Liver (tissue), 9 donors: ENCODE data around the gene LELP1. TPM values are rescaled to one million over a fixed set of nuclear protein-coding genes. Genes with fewer than 3 reads are reported as not detected.

Source experiments
- DNase-seq: peaks from one replicate; pipeline ENCODE4 v3.0.0-alpha.2; 2017; ENCODE audit warnings: low spot score
- H3K27ac ChIP-seq, 2 donors: one replicate each; pipeline ENCODE4 v1.7.0; 2013; ENCODE audit warnings: inconsistent platforms in 2 of 2, low read length in 2 of 2, control low read depth in 1 of 2, low read depth in 1 of 2, mild to moderate bottlenecking in 1 of 2
- H3K27me3 ChIP-seq, 4 donors: one replicate each; pipeline versions ENCODE4 v1.6.1 to v1.7.0; 2013; ENCODE audit warnings: low read length in 3 of 4, inconsistent platforms in 1 of 4, mild to moderate bottlenecking in 1 of 4, moderate library complexity in 1 of 4; ENCODE audit not compliant: control insufficient read depth in 4 of 4, insufficient read depth in 4 of 4
- H3K36me3 ChIP-seq, 4 donors: one replicate each; pipeline versions ENCODE4 v1.6.1 to v1.7.0; 2013; ENCODE audit warnings: low read length in 3 of 4, mild to moderate bottlenecking in 3 of 4, low read depth in 1 of 4, moderate library complexity in 1 of 4; ENCODE audit not compliant: control insufficient read depth in 4 of 4, insufficient read depth in 3 of 4
- H3K4me1 ChIP-seq, 4 donors: one replicate each; pipeline versions ENCODE4 v1.6.1 to v1.7.0; 2013; ENCODE audit warnings: low read length in 3 of 4, mild to moderate bottlenecking in 3 of 4, moderate library complexity in 1 of 4; ENCODE audit not compliant: control insufficient read depth in 4 of 4, insufficient read depth in 4 of 4
- H3K4me3 ChIP-seq, 3 donors: one replicate each; pipeline versions ENCODE4 v1.6.1 to v1.7.0; 2013; ENCODE audit warnings: low read length in 3 of 3, control low read depth in 1 of 3, low read depth in 1 of 3, mild to moderate bottlenecking in 1 of 3
- H3K9ac ChIP-seq, 2 donors: one replicate each; pipeline ENCODE4 v1.7.0; 2013; ENCODE audit warnings: low read length in 2 of 2, mild to moderate bottlenecking in 2 of 2, moderate library complexity in 2 of 2, control low read depth in 1 of 2, low read depth in 1 of 2
- H3K9me3 ChIP-seq, 4 donors: one replicate each; pipeline versions ENCODE4 v1.6.1 to v1.7.0; 2013; ENCODE audit warnings: low read length in 3 of 4; ENCODE audit not compliant: control insufficient read depth in 4 of 4
- ATF3 ChIP-seq: IDR thresholded peaks from 2 replicates; pipeline ENCODE4 v1.6.1; 2016; ENCODE audit warnings: antibody characterized with exemption
- CTCF ChIP-seq: fragments of 150-350 bp; IDR thresholded peaks from 2 replicates; pipeline ENCODE4 v1.5.1; 2017; ENCODE audit warnings: improper control_type of control experiment, low read depth, low read length; ENCODE audit not compliant: missing input control
- EGR1 ChIP-seq, 2 donors: IDR thresholded peaks; 2 replicates each; pipeline ENCODE4 v1.6.1; 2016 to 2018; ENCODE audit warnings: antibody characterized with exemption in 2 of 2, low read depth in 2 of 2
- FOXA1 ChIP-seq: IDR thresholded peaks from 2 replicates; pipeline ENCODE4 v1.6.1; 2016; ENCODE audit warnings: antibody characterized with exemption
- FOXA2 ChIP-seq: IDR thresholded peaks from 2 replicates; pipeline ENCODE4 v1.6.1; 2016; ENCODE audit warnings: antibody characterized with exemption
- GABPA ChIP-seq, 2 donors: IDR thresholded peaks in 1 of 2; conservative IDR thresholded peaks in 1 of 2; 2 replicates each; pipeline ENCODE4 v1.6.1; 2016; ENCODE audit warnings: antibody characterized with exemption in 2 of 2, mild to moderate bottlenecking in 1 of 2, moderate library complexity in 1 of 2
- HNF4A ChIP-seq, 2 donors: conservative IDR thresholded peaks; 2 replicates each; pipeline ENCODE4 v1.6.1; 2016; ENCODE audit warnings: antibody characterized with exemption in 2 of 2, mild to moderate bottlenecking in 2 of 2
- HNF4G ChIP-seq: IDR thresholded peaks from 2 replicates; pipeline ENCODE4 v1.6.1; 2016; ENCODE audit warnings: antibody characterized with exemption
- JUND ChIP-seq, 2 donors: IDR thresholded peaks; 2 replicates each; pipeline ENCODE4 v1.6.1; 2016; ENCODE audit warnings: antibody characterized with exemption in 2 of 2
- MAX ChIP-seq: IDR thresholded peaks from 2 replicates; pipeline ENCODE4 v1.6.1; 2016; ENCODE audit warnings: antibody characterized with exemption
- NR2F2 ChIP-seq: IDR thresholded peaks from 2 replicates; pipeline ENCODE4 v1.6.1; 2016; ENCODE audit warnings: antibody characterized with exemption
- RAD21 ChIP-seq, 2 donors: IDR thresholded peaks; 2 replicates each; pipeline ENCODE4 v1.6.1; 2016; ENCODE audit warnings: antibody characterized with exemption in 2 of 2, mild to moderate bottlenecking in 2 of 2
- RXRA ChIP-seq, 2 donors: IDR thresholded peaks; 2 replicates each; pipeline ENCODE4 v1.6.1; 2017 to 2018; ENCODE audit warnings: antibody characterized with exemption in 2 of 2, mild to moderate bottlenecking in 1 of 2
- SP1 ChIP-seq: IDR thresholded peaks from 2 replicates; pipeline ENCODE4 v1.6.1; 2018; ENCODE audit warnings: antibody characterized with exemption, mild to moderate bottlenecking
- TAF1 ChIP-seq: conservative IDR thresholded peaks from 2 replicates; pipeline ENCODE4 v1.6.1; 2016; ENCODE audit warnings: antibody characterized with exemption, mild to moderate bottlenecking
- YY1 ChIP-seq: IDR thresholded peaks from 2 replicates; pipeline ENCODE4 v1.6.1; 2016; ENCODE audit warnings: antibody characterized with exemption, mild to moderate bottlenecking
- ZBTB33 ChIP-seq: IDR thresholded peaks from 2 replicates; pipeline ENCODE4 v1.6.1; 2016; ENCODE audit warnings: antibody characterized with exemption
- WGBS: extraction: QIAGEN DNeasy Blood & Tissue Kit; methylation state at CpG from one replicate; pipeline ENCODE4 v1.1.7; 2013; 5-methylcytosine and 5-hydroxymethylcytosine counted together
- polyA plus RNA-seq, 2 donors: library from polyadenylated mRNA; stranded (reverse) in 1 of 2; unstranded in 1 of 2; fragments of 200-250 nt in 1 of 2; fragments of >200 nt in 1 of 2; fragmentation: Nextera tagmentation in 1 of 2; extraction: Ambion mirVana in 1 of 2; gene quantifications; one replicate each; pipeline versions ENCODE4 v1.2.1 to v1.2.3, GENCODE V29; 2013 to 2015
- total RNA-seq, 2 donors: library from RNA; depleted of rRNA; stranded (reverse); fragments of >200 nt; gene quantifications; one replicate each; pipeline ENCODE4 v1.2.3, GENCODE V29; 2014
- donor health status: healthy.
- donor health status: healthy.
- donor health status: healthy.
- donor health status: healthy.
- donor health status: healthy.

The LELP1 gene
- total and polyA plus RNA-seq, 4 donors = not detected

- no peak for TF ChIP-seq MAX
- TF ChIP-seq JUND (IDR thresholded peaks at IDR 0.05) = no peak
- no peak for TF ChIP-seq SP1
- no peak for TF ChIP-seq RAD21 (IDR thresholded peaks at IDR 0.05)
- no peak for TF ChIP-seq HNF4G
- no peak for TF ChIP-seq YY1
- TF ChIP-seq HNF4A (conservative IDR thresholded peaks at IDR 0.05) = no peak
- no peak for TF ChIP-seq EGR1 (IDR thresholded peaks at IDR 0.05; ENCODE audit: low read depth in 2 of 2)
- TF ChIP-seq TAF1 = no peak
- no peak for TF ChIP-seq FOXA1
- no peak for TF ChIP-seq ATF3
- TF ChIP-seq RXRA (IDR thresholded peaks at IDR 0.05) = no peak
- no peak for TF ChIP-seq NR2F2
- no peak for TF ChIP-seq CTCF
- Histone ChIP-seq H3K27me3 (peaks cover 0 to 3% (median under 1%) of the 10 kb centered on the region in 4 donors), H3K27ac (no peak overlapping the region), H3K36me3 (no peaks in the 10 kb centered on the region), H3K9ac (no peak overlapping the region), H3K4me1 (no peaks in the 10 kb centered on the region), H3K9me3 (no peaks in the 10 kb centered on the region), H3K4me3 (no peak overlapping the region)
- no peak for DNase-seq
- 57% methylated on average over 4 of the region's 4 CpGs for WGBS
Observed at GRCh38 chr1:153202006-153202405, 1.2 kb upstream of the LELP1 start.

- Histone ChIP-seq H3K4me1 (no peaks in the 10 kb centered on the region), H3K27ac (no peak overlapping the region), H3K9me3 (no peaks in the 10 kb centered on the region), H3K4me3 (no peak overlapping the region), H3K27me3 (peaks cover 0 to 6% (median 0%) of the 10 kb centered on the region in 4 donors), H3K36me3 (no peaks in the 10 kb centered on the region), H3K9ac (no peak overlapping the region)
- 82% methylated on average over 9 of the region's 9 CpGs for WGBS
- TF ChIP-seq FOXA2 (no peak), NR2F2 (no peak), RAD21 (IDR thresholded peaks at IDR 0.05) (no peak), ZBTB33 (no peak), ATF3 (no peak), SP1 (no peak), GABPA (IDR thresholded peaks at IDR 0.05 in 1 of 2, conservative IDR thresholded peaks at IDR 0.05 in 1 of 2) (no peak), TAF1 (no peak), HNF4A (conservative IDR thresholded peaks at IDR 0.05) (no peak), MAX (no peak), RXRA (IDR thresholded peaks at IDR 0.05) (no peak), YY1 (no peak)
- no peak for DNase-seq
Observed at GRCh38 chr1:153206631-153207030, 3.4 kb downstream of the LELP1 start.
